SU-DHL-6 (cell line): ENCODE results near the gene NPAS3.

ENCODE experiments used
- H2AFZ ChIP-seq: fragments of 200-600 bp; sonication (generic); 2 replicates; pipeline ENCODE4 v1.6.1; 2014; ENCODE audit warnings: low read depth, mild to moderate bottlenecking, moderate library complexity, mixed read lengths, antibody characterized with exemption, low read length; ENCODE audit not compliant: severe bottlenecking
- H3F3A ChIP-seq: fragments of 200-600 bp; shearing (Covaris generic); 2 replicates; pipeline ENCODE4 v1.6.0; 2016; ENCODE audit warnings: antibody characterized with exemption, mild to moderate bottlenecking; ENCODE audit not compliant: insufficient read depth
- H3K27ac ChIP-seq: fragments of 200-600 bp; sonication (generic); 2 replicates; pipeline ENCODE4 v1.5.1; 2016; ENCODE audit warnings: low read depth, mild to moderate bottlenecking, low read length, moderate library complexity, mixed read lengths
- H3K27me3 ChIP-seq: fragments of 200-600 bp; sonication (generic), shearing (Covaris generic); 2 replicates; pipeline ENCODE4 v1.6.0; 2014; ENCODE audit warnings: mild to moderate bottlenecking, low read length
- H3K36me3 ChIP-seq: fragments of 200-600 bp; sonication (generic); 2 replicates; pipeline ENCODE4 v1.6.1; 2014; ENCODE audit warnings: mild to moderate bottlenecking, low read length, mixed read lengths
- H3K4me2 ChIP-seq: fragments of 300-600, 200-600 bp; shearing (Covaris generic), sonication (generic); 2 replicates; pipeline ENCODE4 v1.6.0; 2014; ENCODE audit warnings: low read length, low read depth, mild to moderate bottlenecking; ENCODE audit not compliant: poor library complexity, severe bottlenecking
- H3K4me3 ChIP-seq: fragments of 200-600 bp; sonication (generic); 2 replicates; pipeline ENCODE4 v1.5.1; 2014; ENCODE audit warnings: antibody characterized with exemption, low read length, mild to moderate bottlenecking, mixed read lengths; ENCODE audit not compliant: insufficient read depth, poor library complexity, severe bottlenecking
- H3K79me2 ChIP-seq: fragments of 200-600 bp; sonication (generic); 2 replicates; pipeline ENCODE4 v1.6.1; 2014; ENCODE audit warnings: mild to moderate bottlenecking, low read length, moderate library complexity; ENCODE audit not compliant: insufficient read depth
- H3K9ac ChIP-seq: fragments of 200-600 bp; sonication (generic); 2 replicates; pipeline ENCODE4 v1.7.0; 2014; ENCODE audit warnings: mild to moderate bottlenecking, low read length
- H3K9me2 ChIP-seq: fragments of 200-600 bp; sonication (generic); replicated peaks from 2 replicates; pipeline ENCODE4 v1.6.1; 2014; ENCODE audit warnings: low read length; ENCODE audit not compliant: insufficient read depth
- H3K9me3 ChIP-seq: fragments of 200-600 bp; sonication (generic); 2 replicates; pipeline ENCODE4 v1.6.1; 2014; ENCODE audit warnings: low read length, mixed read lengths; ENCODE audit not compliant: insufficient read depth
- H4K20me1 ChIP-seq: fragments of 200-600 bp; sonication (generic); 2 replicates; pipeline ENCODE4 v1.6.1; 2014; ENCODE audit warnings: low read depth, mild to moderate bottlenecking, antibody characterized with exemption, low read length, moderate library complexity, mixed read lengths
- EZH2phosphoT487 ChIP-seq: fragments of 200-600 bp; sonication (generic), shearing (Covaris generic); conservative IDR thresholded peaks from 2 replicates; pipeline ENCODE4 v1.6.1; 2018; ENCODE audit warnings: mild to moderate bottlenecking, antibody characterized with exemption, low read length, moderate library complexity, mixed read lengths
- TF ChIP-seq, protein P1 (sequence below): fragments of 200-600 bp; sonication (generic); IDR thresholded peaks from one replicate; pipeline ENCODE4 v1.5.1; 2017; ENCODE audit warnings: antibody characterized with exemption, mild to moderate bottlenecking, low read length, moderate library complexity; ENCODE audit not compliant: insufficient read depth, poor library complexity, severe bottlenecking

The NPAS3 gene

DNA sequence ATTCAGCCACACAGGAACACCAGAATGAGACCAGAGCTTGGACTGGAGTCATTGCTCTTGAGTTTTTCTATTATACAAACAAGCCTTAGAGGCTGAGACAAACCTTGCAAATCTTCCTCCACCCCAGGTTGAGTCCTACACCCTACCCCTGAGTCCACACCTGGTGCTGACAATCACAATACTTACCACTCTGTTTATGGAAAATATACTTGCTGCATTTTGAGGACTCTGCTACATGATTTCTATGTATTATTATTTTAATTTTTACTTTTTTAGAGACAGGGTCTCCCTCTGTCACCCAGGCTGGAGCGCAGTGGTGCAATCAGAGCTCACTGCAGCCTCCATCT, 910.7 kb downstream of the NPAS3 start:
- Histone ChIP-seq H3K4me2 (no peak overlapping the region), H3K9me2 (no peaks in the 10 kb centered on the region), H3K4me3 (no peak overlapping the region), H2AFZ (no peak overlapping the region), H4K20me1 (no peaks in the 10 kb centered on the region), H3K36me3 (no peaks in the 10 kb centered on the region), H3F3A (no peaks in the 10 kb centered on the region), H3K27ac (no peak overlapping the region), H3K9me3 (no peaks in the 10 kb centered on the region), H3K9ac (no peak overlapping the region), H3K79me2 (no peaks in the 10 kb centered on the region), H3K27me3 (no peaks in the 10 kb centered on the region)
- TF ChIP-seq EZH2phosphoT487 = no peak
- TF ChIP-seq, protein P1, sequence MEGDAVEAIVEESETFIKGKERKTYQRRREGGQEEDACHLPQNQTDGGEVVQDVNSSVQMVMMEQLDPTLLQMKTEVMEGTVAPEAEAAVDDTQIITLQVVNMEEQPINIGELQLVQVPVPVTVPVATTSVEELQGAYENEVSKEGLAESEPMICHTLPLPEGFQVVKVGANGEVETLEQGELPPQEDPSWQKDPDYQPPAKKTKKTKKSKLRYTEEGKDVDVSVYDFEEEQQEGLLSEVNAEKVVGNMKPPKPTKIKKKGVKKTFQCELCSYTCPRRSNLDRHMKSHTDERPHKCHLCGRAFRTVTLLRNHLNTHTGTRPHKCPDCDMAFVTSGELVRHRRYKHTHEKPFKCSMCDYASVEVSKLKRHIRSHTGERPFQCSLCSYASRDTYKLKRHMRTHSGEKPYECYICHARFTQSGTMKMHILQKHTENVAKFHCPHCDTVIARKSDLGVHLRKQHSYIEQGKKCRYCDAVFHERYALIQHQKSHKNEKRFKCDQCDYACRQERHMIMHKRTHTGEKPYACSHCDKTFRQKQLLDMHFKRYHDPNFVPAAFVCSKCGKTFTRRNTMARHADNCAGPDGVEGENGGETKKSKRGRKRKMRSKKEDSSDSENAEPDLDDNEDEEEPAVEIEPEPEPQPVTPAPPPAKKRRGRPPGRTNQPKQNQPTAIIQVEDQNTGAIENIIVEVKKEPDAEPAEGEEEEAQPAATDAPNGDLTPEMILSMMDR = no peak

DNA sequence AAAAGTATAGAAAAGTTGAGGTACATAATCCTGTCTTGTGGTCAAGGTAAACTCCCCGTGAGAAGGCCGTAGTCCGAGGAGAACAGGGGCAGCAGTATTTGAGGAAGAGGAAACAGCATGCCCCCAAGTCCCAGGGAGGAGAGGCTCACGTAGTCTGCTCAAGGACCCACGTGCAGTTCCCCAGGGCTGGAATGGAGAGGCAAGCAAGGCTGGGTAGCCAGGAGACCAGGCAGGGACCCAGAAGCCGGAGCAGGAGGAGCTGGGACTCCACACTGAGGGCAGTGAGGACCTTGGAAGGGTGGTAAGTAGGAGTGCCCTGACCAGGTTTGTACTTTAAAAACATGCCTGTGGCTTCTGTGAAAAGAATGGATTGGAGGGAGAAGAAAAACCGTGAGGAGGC, 912.1 kb downstream of the NPAS3 start:
- H3K4me2 ChIP-seq = no peak overlapping the region

DNA sequence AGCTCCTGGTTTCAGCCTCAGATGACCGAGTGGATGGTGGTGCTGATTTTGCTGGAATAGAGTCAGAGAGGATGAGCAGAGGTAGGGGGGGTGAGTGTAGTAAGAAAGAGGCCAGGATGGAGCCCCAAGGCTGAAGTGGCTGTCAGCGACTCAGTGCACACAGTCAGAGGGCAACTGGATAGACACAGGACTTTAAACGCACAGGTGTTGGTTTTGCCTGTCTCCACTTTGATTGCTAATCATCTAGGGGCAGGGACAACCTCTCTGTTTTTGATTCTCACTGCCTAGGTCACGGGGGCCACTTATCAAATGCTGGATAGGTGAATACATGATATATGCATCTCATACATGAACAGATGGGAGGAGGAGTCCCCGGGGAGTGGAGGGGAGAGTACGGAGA, 912.7 kb downstream of the NPAS3 start:
- TF ChIP-seq, protein P1 = no peak
- no peak for TF ChIP-seq EZH2phosphoT487
- peaks cover 5% of the 10 kb centered on the region; the same call in 1 of the 2 replicates for H3K27me3 ChIP-seq

More for the DNA sequence above, 912.1 kb downstream of the NPAS3 start:
- no peak overlapping the region for H3K27ac ChIP-seq
- no peaks in the 10 kb centered on the region for H3K9me2 ChIP-seq
- H4K20me1 ChIP-seq = no peaks in the 10 kb centered on the region
- no peak overlapping the region for H3K9ac ChIP-seq
- no peaks in the 10 kb centered on the region for H3K36me3 ChIP-seq
- no peaks in the 10 kb centered on the region for H3K9me3 ChIP-seq
- peaks cover 5% of the 10 kb centered on the region; the same call in 1 of the 2 replicates for H3K27me3 ChIP-seq
- no peaks in the 10 kb centered on the region for H3K79me2 ChIP-seq
- no peak overlapping the region for H2AFZ ChIP-seq
- TF ChIP-seq, protein P1 = no peak
- TF ChIP-seq EZH2phosphoT487 = no peak
- no peak overlapping the region for H3K4me3 ChIP-seq
- no peaks in the 10 kb centered on the region for H3F3A ChIP-seq

More for the DNA sequence above, 912.7 kb downstream of the NPAS3 start:
- no peak overlapping the region for H3K27ac ChIP-seq
- H3K9ac ChIP-seq = no peak overlapping the region
- H3K4me2 ChIP-seq = no peak overlapping the region
- H2AFZ ChIP-seq = no peak overlapping the region
- H4K20me1 ChIP-seq = no peaks in the 10 kb centered on the region
- H3K79me2 ChIP-seq = no peaks in the 10 kb centered on the region
- no peaks in the 10 kb centered on the region for H3F3A ChIP-seq
- H3K9me3 ChIP-seq = no peaks in the 10 kb centered on the region
- no peak overlapping the region for H3K4me3 ChIP-seq
- no peaks in the 10 kb centered on the region for H3K36me3 ChIP-seq
- H3K9me2 ChIP-seq = no peaks in the 10 kb centered on the region
